NK-92 (cell line): ENCODE results near the gene CARD11.

Experiments
- DNase-seq: peaks from one replicate; lab custom pipeline; 2025; ENCODE audit not compliant: unreplicated experiment; lab: John Stamatoyannopoulos, UW

The CARD11 gene

GRCh38 chr7:3043544-3044371 is at the start of gene CARD11:
Gene CARD11 (minus strand): TSS chr7:3043867. CDS start chr7:2958506, 85,361 bp downstream.
- no peak for DNase-seq

- no peak for DNase-seq
Measured at GRCh38 chr7:3092468-3092867, 48.8 kb upstream of the CARD11 start.

GRCh38 chr7:3091631-3092030 is 48.0 kb upstream of the CARD11 start:
- DNase-seq, result no peak

GRCh38 chr7:3089493-3089892 is 45.8 kb upstream of the CARD11 start:
- no peak for DNase-seq

- no peak for DNase-seq
Measured at GRCh38 chr7:3087243-3087755, 43.6 kb upstream of the CARD11 start.

GRCh38 chr7:3083350-3083749 is 39.7 kb upstream of the CARD11 start:
- DNase-seq, result no peak

- no peak for DNase-seq
Measured at GRCh38 chr7:3082831-3083230, 39.2 kb upstream of the CARD11 start.

GRCh38 chr7:3082386-3082785 is 38.7 kb upstream of the CARD11 start:
- DNase-seq, result no peak

GRCh38 chr7:3080106-3080505 is 36.4 kb upstream of the CARD11 start:
- DNase-seq, result no peak

GRCh38 chr7:3078514-3078913 is 34.8 kb upstream of the CARD11 start:
- DNase-seq, result no peak

GRCh38 chr7:3076700-3077099 is 33.0 kb upstream of the CARD11 start:
- no peak for DNase-seq

- DNase-seq, result no peak
Measured at GRCh38 chr7:3076163-3076562, 32.5 kb upstream of the CARD11 start.

- no peak for DNase-seq
Measured at GRCh38 chr7:3075441-3075840, 31.8 kb upstream of the CARD11 start.

- no peak for DNase-seq
Measured at GRCh38 chr7:3074459-3074821, 30.8 kb upstream of the CARD11 start.

- DNase-seq, result no peak
Measured at GRCh38 chr7:3073763-3074458, 30.2 kb upstream of the CARD11 start.

- DNase-seq, result no peak
Measured at GRCh38 chr7:3070908-3071307, 27.2 kb upstream of the CARD11 start.

GRCh38 chr7:3069771-3070449 is 26.2 kb upstream of the CARD11 start:
- no peak for DNase-seq

- DNase-seq, result no peak
Measured at GRCh38 chr7:3068530-3068929, 24.9 kb upstream of the CARD11 start.

- no peak for DNase-seq
Measured at GRCh38 chr7:3067606-3068380, 24.1 kb upstream of the CARD11 start.

GRCh38 chr7:3067193-3067592 is 23.5 kb upstream of the CARD11 start:
- DNase-seq, result no peak

GRCh38 chr7:3066506-3066905 is 22.8 kb upstream of the CARD11 start:
- DNase-seq, result no peak
